ENCODE data around the gene RAD51B.

DNA sequence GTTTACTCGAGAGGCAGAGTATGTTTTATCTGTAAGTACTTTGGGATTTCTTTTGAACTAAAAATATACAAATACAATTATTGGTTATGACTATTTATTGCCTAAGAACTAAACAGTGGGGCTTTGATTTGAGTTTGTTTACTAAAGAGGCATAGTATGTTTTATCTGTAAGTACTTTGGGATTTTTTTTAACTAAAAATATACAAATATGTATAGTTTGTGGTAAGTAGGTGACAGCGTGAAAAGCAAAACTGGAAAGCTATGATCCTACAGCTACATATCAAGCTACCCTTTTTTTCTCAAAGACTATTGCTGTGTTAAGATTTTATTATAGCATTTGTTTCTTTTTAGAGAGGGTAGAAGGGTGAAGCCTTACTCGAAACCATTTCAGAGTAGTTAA lies 171.0 kb downstream of the RAD51B start:
- TF ChIP-seq CTCF (IDR thresholded peaks at IDR 0.05; ENCODE audit: insufficient read depth, low read length) (no peak), SPI1 (IDR thresholded peaks at IDR 0.05; ENCODE audit: borderline replicate concordance, low read depth) (no peak), GABPA (IDR thresholded peaks at IDR 0.05; ENCODE audit: low read depth) (no peak), POLR2AphosphoS5 (IDR thresholded peaks at IDR 0.05; ENCODE audit: low read depth) (no peak)

Measured in HL-60 (cell line).